HepG2 (cell line): Measurements from ENCODE around the gene CDC42EP4. TPM values are rescaled to one million over a fixed set of nuclear protein-coding genes. Genes with fewer than 3 reads are reported as not detected.

Experiments used
- ATAC-seq: fragments of 200-7000 bp; cut with Tn5 transposase; 3 replicates; pipeline ENCODE4 v1.9.1; 2020; ENCODE audit warnings: mild to moderate bottlenecking, moderate library complexity
- BruUV-seq: library from RNA; stranded (reverse); fragments of 400-500 nt; replicated peaks from 2 replicates; lab custom pipeline; 2021; lab: Mats Ljungman, UMichigan
- CTCF ChIA-PET: fragments of 300-600 bp; formaldehyde crosslinking; extraction: SDS; loops from one replicate; lab custom pipeline; 2021; ENCODE audit warnings: low total read pairs, inconsistent platforms, low intra/inter-chr PET ratio; lab: Yijun Ruan, JAX
- POLR2A ChIA-PET: fragments of 350-600 bp; sonication (Branson Sonifier 250); formaldehyde crosslinking; loops from one replicate; lab custom pipeline; 2020; ENCODE audit warnings: antibody characterized with exemption, inconsistent platforms; lab: Yijun Ruan, JAX
- DNase-seq: peaks from one replicate; pipeline ENCODE4 v3.0.0-alpha.2; 2015; ENCODE audit warnings: low spot score
- FAIRE-seq: peaks from 3 replicates; lab custom pipeline; 2011; peaks lifted over from hg19 to GRCh38; lab: Jason Lieb, UNC
- H2AFZ ChIP-seq: one replicate; pipeline ENCODE4 v1.6.1; 2011; ENCODE audit warnings: low read length, inconsistent platforms
- H3K27ac ChIP-seq: fragments of 300-600 bp; 3 replicates; pipeline ENCODE4 v1.8.0; 2011; ENCODE audit warnings: mixed run types, mild to moderate bottlenecking, mixed read lengths, low read length, inconsistent platforms; ENCODE audit not compliant: insufficient read depth; ENCODE audit errors: extremely low read length
- H3K27me3 ChIP-seq, 2 experiments: fragments of 200-600 bp in 1 of 2; 2 replicates in 1 of 2; 3 replicates in 1 of 2; pipeline versions ENCODE4 v1.6.0 to v1.8.0; 2011; ENCODE audit warnings: low read length in 2 of 2, mild to moderate bottlenecking in 2 of 2, moderate library complexity in 2 of 2, inconsistent platforms in 1 of 2; ENCODE audit not compliant: insufficient read depth in 2 of 2, control insufficient read depth in 1 of 2
- H3K36me3 ChIP-seq, 2 experiments: fragments of 200-600 bp in 1 of 2; replicated peaks in 1 of 2; 2 replicates in 1 of 2; 3 replicates in 1 of 2; pipeline versions ENCODE4 v1.5.1 to v1.8.0; 2011; ENCODE audit warnings: low read length in 2 of 2, inconsistent platforms in 1 of 2; ENCODE audit not compliant: insufficient read depth in 2 of 2, control insufficient read depth in 1 of 2
- H3K4me1 ChIP-seq: 2 replicates; pipeline ENCODE4 v1.5.1; 2012; ENCODE audit warnings: low read length, inconsistent platforms; ENCODE audit not compliant: insufficient read depth
- H3K4me2 ChIP-seq: 2 replicates; pipeline ENCODE4 v1.6.0; 2011; ENCODE audit warnings: low read depth, low read length, inconsistent platforms
- H3K4me3 ChIP-seq, 3 experiments: fragments of 200-600 bp in 1 of 3; sonication (generic), shearing (Covaris generic) in 1 of 3; replicated peaks in 1 of 3; 2 replicates each; pipeline ENCODE4 v1.5.1; 2011 to 2016; ENCODE audit warnings: low read length in 3 of 3, inconsistent platforms in 2 of 3, low read depth in 2 of 3, mild to moderate bottlenecking in 2 of 3, control low read depth in 1 of 3, mixed read lengths in 1 of 3; ENCODE audit not compliant: insufficient read depth in 1 of 3
- H3K79me2 ChIP-seq: one replicate; pipeline ENCODE4 v1.6.1; 2011; ENCODE audit warnings: low read length, inconsistent platforms; ENCODE audit not compliant: insufficient read depth
- H3K9ac ChIP-seq: 2 replicates; pipeline ENCODE4 v1.6.0; 2011; ENCODE audit warnings: mild to moderate bottlenecking, low read depth, low read length, inconsistent platforms; ENCODE audit not compliant: insufficient read depth
- H3K9me3 ChIP-seq: 2 replicates; pipeline ENCODE4 v1.5.1; 2012; ENCODE audit warnings: mild to moderate bottlenecking, low read length
- H4K20me1 ChIP-seq: 2 replicates; pipeline ENCODE4 v1.6.0; 2011; ENCODE audit warnings: inconsistent platforms, mild to moderate bottlenecking, low read length, moderate library complexity; ENCODE audit not compliant: insufficient read depth
- FOXP1 ChIP-seq, 2 experiments: fragments of 450-650 bp in 1 of 2; IDR thresholded peaks; 2 replicates each; pipeline ENCODE4 v1.6.1; 2017 to 2018; ENCODE audit warnings: antibody characterized with exemption in 1 of 2
- MEIS1 ChIP-seq: sonication (generic); formaldehyde crosslinking; IDR thresholded peaks from 2 replicates; pipeline ENCODE4 v1.9.0; 2021; ENCODE audit warnings: mild to moderate bottlenecking, missing genetic modification reagents, moderate library complexity, borderline replicate concordance
- NR2F2 ChIP-seq: IDR thresholded peaks from 2 replicates; pipeline ENCODE4 v1.6.1; 2012; ENCODE audit warnings: low read depth, inconsistent platforms, borderline replicate concordance
- NR2F6 ChIP-seq, 2 experiments: IDR thresholded peaks; 2 replicates each; pipeline ENCODE4 v1.6.1; 2016; ENCODE audit warnings: antibody characterized with exemption in 1 of 2, mild to moderate bottlenecking in 1 of 2
- POLR2AphosphoS5 ChIP-seq: IDR thresholded peaks from 2 replicates; pipeline ENCODE4 v1.6.1; 2012; ENCODE audit warnings: low read depth, low read length
- PPARG ChIP-seq: conservative IDR thresholded peaks from 2 replicates; pipeline ENCODE4 v1.6.1; 2016; ENCODE audit warnings: missing biosample characterization, missing genetic modification reagents
- PRMT3 ChIP-seq: sonication (generic); formaldehyde crosslinking; IDR thresholded peaks from 2 replicates; pipeline ENCODE4 v1.8.1; 2022; ENCODE audit warnings: low read depth, mild to moderate bottlenecking, moderate library complexity, missing genetic modification reagents, borderline replicate concordance
- TGIF2 ChIP-seq: IDR thresholded peaks from 2 replicates; pipeline ENCODE4 v1.6.1; 2016; ENCODE audit warnings: control low read depth, missing compliant biosample characterization
- THAP11 ChIP-seq: IDR thresholded peaks from 2 replicates; pipeline ENCODE4 v1.6.1; 2016; ENCODE audit warnings: missing biosample characterization, missing genetic modification reagents
- ZBTB7B ChIP-seq: sonication (generic); formaldehyde crosslinking; IDR thresholded peaks from 2 replicates; pipeline ENCODE4 v1.4.0; 2020; ENCODE audit warnings: missing genetic modification reagents
- ZNF253 ChIP-seq: sonication (generic); formaldehyde crosslinking; IDR thresholded peaks from 2 replicates; pipeline ENCODE4 v1.8.0; 2022; ENCODE audit warnings: mild to moderate bottlenecking, missing genetic modification reagents, borderline replicate concordance
- ZNF484 ChIP-seq: sonication (generic); formaldehyde crosslinking; IDR thresholded peaks from 2 replicates; pipeline ENCODE4 v1.5.1; 2020; ENCODE audit warnings: mild to moderate bottlenecking, low read depth, missing genetic modification reagents, borderline replicate concordance
- ZNF530 ChIP-seq: sonication (generic); formaldehyde crosslinking; IDR thresholded peaks from 2 replicates; pipeline ENCODE4 v1.5.0; 2020; ENCODE audit warnings: low read depth, mild to moderate bottlenecking, missing genetic modification reagents
- ZNF549 ChIP-seq: sonication (generic); formaldehyde crosslinking; IDR thresholded peaks from 2 replicates; pipeline ENCODE4 v1.5.0; 2020; ENCODE audit warnings: missing genetic modification reagents
- ZSCAN21 ChIP-seq: sonication (generic); formaldehyde crosslinking; IDR thresholded peaks from 2 replicates; pipeline ENCODE4 v1.8.0; 2022; ENCODE audit warnings: mild to moderate bottlenecking, missing genetic modification reagents, moderate library complexity, borderline replicate concordance
- WGBS: methylation state at CpG from one replicate; pipeline ENCODE4 v1.1.6; 2017; ENCODE audit warnings: low lambda C conversion rate; 5-methylcytosine and 5-hydroxymethylcytosine counted together
- in situ Hi-C: cut with HindIII; loops from 2 replicates; pipeline ENCODE4 v1.10.0; 2017; ENCODE audit warnings: low pct_unique_long_range_greater_than_20kb; ENCODE audit not compliant: extremely low pct_ligation_motif_present
- intact Hi-C: fragments of 100-400 bp; cut with micrococcal nuclease; formaldehyde crosslinking; loops from one replicate; pipeline ENCODE4 v1.10.0; 2022; ENCODE audit not compliant: unreplicated experiment
- polyA plus RNA-seq, 8 experiments: library from polyadenylated mRNA; depleted of rRNA in 3 of 8; stranded (reverse) in 7 of 8; unstranded in 1 of 8; fragments of >200 nt; fragmentation: Illumina TruSeq in 4 of 8; extraction: Trizol in 4 of 8; gene quantifications; 2 replicates each; pipeline versions ENCODE4 v1.2.1 to v1.2.3, GENCODE V29; 2011 to 2016; ENCODE audit warnings: low read depth in 4 of 8, missing spikeins in 1 of 8, mixed read lengths in 1 of 8; ENCODE audit not compliant: insufficient read depth in 1 of 8
- total RNA-seq, 5 experiments: library from RNA; depleted of rRNA; stranded (reverse); fragments of >200 nt; fragmentation: Illumina TruSeq; extraction: Trizol; gene quantifications; 2 replicates each; pipeline ENCODE4 v1.2.3, GENCODE V29; 2016; ENCODE audit warnings: low read depth in 1 of 5
- TF ChIP-seq, protein P1 (sequence below): sonication (generic); formaldehyde crosslinking; IDR thresholded peaks from 2 replicates; pipeline ENCODE4 v1.5.0; 2020; ENCODE audit warnings: mild to moderate bottlenecking, missing genetic modification reagents
- TF ChIP-seq, protein P2 (sequence below): sonication (generic); formaldehyde crosslinking; IDR thresholded peaks from 2 replicates; pipeline ENCODE4 v1.4.0; 2020; ENCODE audit warnings: missing genetic modification reagents
- TF ChIP-seq, protein P3 (sequence below): sonication (generic); formaldehyde crosslinking; IDR thresholded peaks from 2 replicates; pipeline ENCODE4 v1.5.1; 2020; ENCODE audit warnings: missing genetic modification reagents, mild to moderate bottlenecking, borderline replicate concordance
- TF ChIP-seq, protein P4 (sequence below): sonication (generic); formaldehyde crosslinking; IDR thresholded peaks from 2 replicates; pipeline ENCODE4 v1.5.0; 2020; ENCODE audit warnings: missing genetic modification reagents

The CDC42EP4 gene
- total and polyA plus RNA-seq, 2 of the 13 experiments (the other 11 are each of a cell fraction or from before 2014, with no cell fraction given): 19.0 to 54.0 TPM

DNA sequence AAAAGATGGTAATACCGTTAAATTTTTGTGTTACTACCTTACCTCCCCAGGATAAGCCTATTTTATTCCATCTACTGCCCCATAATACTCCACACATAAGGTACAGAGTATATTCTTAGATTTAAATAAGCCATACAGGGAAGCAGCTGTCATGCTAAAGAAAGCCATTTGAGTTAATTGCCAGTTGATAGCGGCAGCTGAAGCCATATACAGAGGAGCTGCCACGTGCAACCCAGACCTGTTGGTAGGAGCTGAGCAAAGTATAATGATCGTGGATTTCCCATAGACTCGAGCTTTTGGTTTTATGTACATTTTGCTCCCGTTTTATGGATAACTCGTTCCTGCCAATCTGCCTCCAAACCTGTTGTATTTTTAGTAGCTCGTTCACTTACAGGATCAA, 62.1 kb downstream of the CDC42EP4 start:
- no peak overlapping the region for H2AFZ ChIP-seq
- H3K27ac ChIP-seq: no peak overlapping the region
- H3K36me3 ChIP-seq: peaks cover 7 to 14% of the 10 kb centered on the region in 2 experiments; a peak in 4 of 5 replicates
- DNase-seq: no peak
- no peak overlapping the region for H3K4me3 ChIP-seq
- ChIA-PET POLR2A (interaction anchor here (1.2 kb wide), 1 partner anchor 114 kb away, joined by 3 read pairs; no protein-coding TSS in a partner anchor), CTCF (no interaction called here)
- WGBS: 95% methylated on average over 8 of the region's 8 CpGs
- FAIRE-seq: no peak
- H3K27me3 ChIP-seq: no peaks in the 10 kb centered on the region
- in situ Hi-C loops: no loop called here
- no peak for TF ChIP-seq ZNF484 (CRISPR knock-in tag)
- TF ChIP-seq ZBTB7B (CRISPR knock-in tag): no peak
- TF ChIP-seq ZNF549: no peak
- TF ChIP-seq, protein P1, sequence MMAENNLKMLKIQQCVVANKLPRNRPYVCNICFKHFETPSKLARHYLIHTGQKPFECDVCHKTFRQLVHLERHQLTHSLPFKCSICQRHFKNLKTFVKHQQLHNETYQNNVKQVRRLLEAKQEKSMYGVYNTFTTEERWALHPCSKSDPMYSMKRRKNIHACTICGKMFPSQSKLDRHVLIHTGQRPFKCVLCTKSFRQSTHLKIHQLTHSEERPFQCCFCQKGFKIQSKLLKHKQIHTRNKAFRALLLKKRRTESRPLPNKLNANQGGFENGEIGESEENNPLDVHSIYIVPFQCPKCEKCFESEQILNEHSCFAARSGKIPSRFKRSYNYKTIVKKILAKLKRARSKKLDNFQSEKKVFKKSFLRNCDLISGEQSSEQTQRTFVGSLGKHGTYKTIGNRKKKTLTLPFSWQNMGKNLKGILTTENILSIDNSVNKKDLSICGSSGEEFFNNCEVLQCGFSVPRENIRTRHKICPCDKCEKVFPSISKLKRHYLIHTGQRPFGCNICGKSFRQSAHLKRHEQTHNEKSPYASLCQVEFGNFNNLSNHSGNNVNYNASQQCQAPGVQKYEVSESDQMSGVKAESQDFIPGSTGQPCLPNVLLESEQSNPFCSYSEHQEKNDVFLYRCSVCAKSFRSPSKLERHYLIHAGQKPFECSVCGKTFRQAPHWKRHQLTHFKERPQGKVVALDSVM (CRISPR knock-in tag): no peak
- no peak for TF ChIP-seq ZNF530
- TF ChIP-seq POLR2AphosphoS5: no peak
- no peak for TF ChIP-seq MEIS1 (CRISPR knock-in tag)
- TF ChIP-seq, protein P2, sequence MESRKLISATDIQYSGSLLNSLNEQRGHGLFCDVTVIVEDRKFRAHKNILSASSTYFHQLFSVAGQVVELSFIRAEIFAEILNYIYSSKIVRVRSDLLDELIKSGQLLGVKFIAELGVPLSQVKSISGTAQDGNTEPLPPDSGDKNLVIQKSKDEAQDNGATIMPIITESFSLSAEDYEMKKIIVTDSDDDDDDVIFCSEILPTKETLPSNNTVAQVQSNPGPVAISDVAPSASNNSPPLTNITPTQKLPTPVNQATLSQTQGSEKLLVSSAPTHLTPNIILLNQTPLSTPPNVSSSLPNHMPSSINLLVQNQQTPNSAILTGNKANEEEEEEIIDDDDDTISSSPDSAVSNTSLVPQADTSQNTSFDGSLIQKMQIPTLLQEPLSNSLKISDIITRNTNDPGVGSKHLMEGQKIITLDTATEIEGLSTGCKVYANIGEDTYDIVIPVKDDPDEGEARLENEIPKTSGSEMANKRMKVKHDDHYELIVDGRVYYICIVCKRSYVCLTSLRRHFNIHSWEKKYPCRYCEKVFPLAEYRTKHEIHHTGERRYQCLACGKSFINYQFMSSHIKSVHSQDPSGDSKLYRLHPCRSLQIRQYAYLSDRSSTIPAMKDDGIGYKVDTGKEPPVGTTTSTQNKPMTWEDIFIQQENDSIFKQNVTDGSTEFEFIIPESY (CRISPR knock-in tag): no peak
- no peak for TF ChIP-seq FOXP1 (IDR thresholded peaks at IDR 0.05)
- TF ChIP-seq FOXP1 (CRISPR knock-in tag; IDR thresholded peaks at IDR 0.05): no peak
- TF ChIP-seq, protein P3, sequence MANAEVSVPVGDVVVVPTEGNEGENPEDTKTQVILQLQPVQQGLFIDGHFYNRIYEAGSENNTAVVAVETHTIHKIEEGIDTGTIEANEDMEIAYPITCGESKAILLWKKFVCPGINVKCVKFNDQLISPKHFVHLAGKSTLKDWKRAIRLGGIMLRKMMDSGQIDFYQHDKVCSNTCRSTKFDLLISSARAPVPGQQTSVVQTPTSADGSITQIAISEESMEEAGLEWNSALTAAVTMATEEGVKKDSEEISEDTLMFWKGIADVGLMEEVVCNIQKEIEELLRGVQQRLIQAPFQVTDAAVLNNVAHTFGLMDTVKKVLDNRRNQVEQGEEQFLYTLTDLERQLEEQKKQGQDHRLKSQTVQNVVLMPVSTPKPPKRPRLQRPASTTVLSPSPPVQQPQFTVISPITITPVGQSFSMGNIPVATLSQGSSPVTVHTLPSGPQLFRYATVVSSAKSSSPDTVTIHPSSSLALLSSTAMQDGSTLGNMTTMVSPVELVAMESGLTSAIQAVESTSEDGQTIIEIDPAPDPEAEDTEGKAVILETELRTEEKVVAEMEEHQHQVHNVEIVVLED: no peak
- TF ChIP-seq NR2F2: no peak
- TF ChIP-seq TGIF2 (CRISPR knock-in tag): no peak
- no peak for TF ChIP-seq ZNF253 (CRISPR knock-in tag)
- TF ChIP-seq PRMT3 (CRISPR knock-in tag): no peak
- TF ChIP-seq PPARG (CRISPR knock-in tag): no peak
- no peak for TF ChIP-seq NR2F6 (IDR thresholded peaks at IDR 0.05)
- no peak for TF ChIP-seq NR2F6 (CRISPR knock-in tag; IDR thresholded peaks at IDR 0.05)
- TF ChIP-seq, protein P4, sequence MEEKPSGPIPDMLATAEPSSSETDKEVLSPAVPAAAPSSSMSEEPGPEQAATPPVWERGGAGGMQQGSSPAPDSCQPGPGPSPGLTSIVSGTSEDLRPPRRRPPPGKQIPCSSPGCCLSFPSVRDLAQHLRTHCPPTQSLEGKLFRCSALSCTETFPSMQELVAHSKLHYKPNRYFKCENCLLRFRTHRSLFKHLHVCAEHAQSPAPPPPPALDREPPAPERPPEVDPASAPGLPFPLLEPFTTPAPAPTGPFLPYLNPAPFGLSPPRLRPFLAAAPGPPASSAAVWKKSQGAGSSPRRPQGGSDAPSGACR (CRISPR knock-in tag): no peak
- TF ChIP-seq ZSCAN21: no peak
- TF ChIP-seq THAP11 (CRISPR knock-in tag): no peak
- BruUV-seq: no TSS peak
- no peak overlapping the region for H3K4me2 ChIP-seq
- H3K79me2 ChIP-seq: no peaks in the 10 kb centered on the region
- H3K9me3 ChIP-seq: no peaks in the 10 kb centered on the region
- no peak for ATAC-seq
- no peaks in the 10 kb centered on the region for H4K20me1 ChIP-seq
- intact Hi-C loops: no loop called here
- H3K9ac ChIP-seq: no peak overlapping the region
- peaks cover 11% of the 10 kb centered on the region for H3K4me1 ChIP-seq
